B cell (primary cell): ENCODE results near the gene UQCC3. TPM values are rescaled to one million over a fixed set of nuclear protein-coding genes. Genes with fewer than 3 reads are reported as not detected.

Source experiments
- ATAC-seq: fragments of 200-7000 bp; cut with Tn5 transposase; one replicate; pipeline ENCODE4 v1.10.0; 2021; ENCODE audit warnings: low read depth, mild to moderate bottlenecking, moderate number of reproducible peaks, moderate library complexity
- CTCF ChIA-PET: fragments of 350-600 bp; sonication (Branson Sonifier 250); formaldehyde crosslinking; loops from one replicate; lab custom pipeline; 2021; ENCODE audit warnings: antibody characterized with exemption, inconsistent platforms; lab: Charles Lee
- POLR2A ChIA-PET: fragments of 350-600 bp; sonication (Branson Sonifier 250); formaldehyde crosslinking; loops from one replicate; lab custom pipeline; 2021; ENCODE audit warnings: antibody characterized with exemption; lab: Charles Lee
- DNase-seq: peaks from one replicate; pipeline ENCODE4 v3.0.0; 2013
- H2AFZ ChIP-seq: 2 replicates; pipeline ENCODE4 v1.6.1; 2012; ENCODE audit warnings: mild to moderate bottlenecking, low read depth, low read length; ENCODE audit not compliant: insufficient read depth, poor library complexity, severe bottlenecking
- H3K27ac ChIP-seq, 2 donors: 1 replicate in 1 of 2; 2 replicates in 1 of 2; pipeline ENCODE4 v1.5.1; 2012 to 2013; ENCODE audit warnings: low read length in 2 of 2, mild to moderate bottlenecking in 2 of 2, moderate library complexity in 1 of 2
- H3K27me3 ChIP-seq, 4 experiments: fragments of 200-600 bp in 1 of 4; sonication (generic) in 1 of 4; replicated peaks in 1 of 4; 1 replicate in 2 of 4; 2 replicates in 2 of 4; pipeline versions ENCODE4 v1.6.1 to v1.7.0; 2013 to 2016; ENCODE audit warnings: low read length in 3 of 4, mild to moderate bottlenecking in 2 of 4, mixed read lengths in 1 of 4, moderate library complexity in 1 of 4; ENCODE audit not compliant: insufficient read depth in 4 of 4, control insufficient read depth in 3 of 4; ENCODE audit errors: control extremely low read depth in 1 of 4
- H3K36me3 ChIP-seq, 2 experiments: replicated peaks in 1 of 2; 1 replicate in 1 of 2; 2 replicates in 1 of 2; pipeline versions ENCODE4 v1.6.1 to v1.7.1; 2013; ENCODE audit warnings: low read length in 1 of 2; ENCODE audit not compliant: insufficient read depth in 2 of 2, control insufficient read depth in 1 of 2; ENCODE audit errors: control extremely low read depth in 1 of 2, extremely low read depth in 1 of 2
- H3K4me1 ChIP-seq, 2 donors: fragments of 200-600 bp in 1 of 2; sonication (generic) in 1 of 2; 1 replicate in 1 of 2; 2 replicates in 1 of 2; pipeline versions ENCODE4 v1.5.1 to v1.6.1; 2013 to 2017; ENCODE audit warnings: low read length in 2 of 2; ENCODE audit not compliant: control insufficient read depth in 2 of 2, insufficient read depth in 2 of 2
- H3K4me2 ChIP-seq: replicated peaks from 2 replicates; pipeline ENCODE3; 2012; ENCODE audit warnings: mild to moderate bottlenecking, low read depth, low read length; ENCODE audit not compliant: poor library complexity, severe bottlenecking
- H3K4me3 ChIP-seq, 5 experiments: fragments of 200-600 bp in 1 of 5; sonication (generic) in 1 of 5; 1 replicate in 3 of 5; 2 replicates in 2 of 5; pipeline versions ENCODE4 v1.5.1 to v1.7.0; 2011 to 2016; ENCODE audit warnings: low read length in 4 of 5, mild to moderate bottlenecking in 4 of 5, low read depth in 2 of 5, control low read depth in 1 of 5, moderate library complexity in 1 of 5; ENCODE audit not compliant: insufficient read depth in 1 of 5; ENCODE audit errors: control extremely low read depth in 1 of 5, extremely low read depth in 1 of 5
- H3K79me2 ChIP-seq: fragments of 200-600 bp; sonication (generic); one replicate; pipeline ENCODE4 v1.6.0; 2016; ENCODE audit warnings: low read length; ENCODE audit not compliant: control insufficient read depth, insufficient read depth
- H3K9ac ChIP-seq: fragments of 200-600 bp; sonication (generic); 2 replicates; pipeline ENCODE4 v1.6.1; 2017; ENCODE audit warnings: mild to moderate bottlenecking, low read length, moderate library complexity
- H3K9me3 ChIP-seq, 3 donors: one replicate each; pipeline versions ENCODE4 v1.6.1 to v1.7.1; 2013; ENCODE audit warnings: low read length in 2 of 3; ENCODE audit not compliant: control insufficient read depth in 2 of 3, insufficient read depth in 1 of 3; ENCODE audit errors: control extremely low read depth in 1 of 3
- H4K20me1 ChIP-seq: 2 replicates; pipeline ENCODE4 v1.6.0; 2012; ENCODE audit warnings: mild to moderate bottlenecking, low read length; ENCODE audit not compliant: insufficient read depth, control insufficient read depth, poor library complexity, severe bottlenecking
- H3K27ac Mint-ChIP-seq: one replicate; pipeline ENCODE4 v1.8.0; 2021; ENCODE audit warnings: mixed read lengths
- H3K27me3 Mint-ChIP-seq: one replicate; pipeline ENCODE4 v1.8.0; 2021; ENCODE audit warnings: mixed read lengths
- H3K4me1 Mint-ChIP-seq: one replicate; pipeline ENCODE4 v1.8.0; 2021; ENCODE audit warnings: mixed read lengths
- H3K4me3 Mint-ChIP-seq: one replicate; pipeline ENCODE4 v1.8.0; 2021; ENCODE audit warnings: mixed read lengths
- H3K9me3 Mint-ChIP-seq: one replicate; pipeline ENCODE4 v1.8.0; 2022; ENCODE audit warnings: mixed read lengths; ENCODE audit not compliant: insufficient read depth
- CTCF ChIP-seq: fragments of 200-600 bp; IDR thresholded peaks from one replicate; pipeline ENCODE4 v1.8.0; 2022; ENCODE audit warnings: antibody characterized with exemption, mild to moderate bottlenecking
- EZH2 ChIP-seq: IDR thresholded peaks from 2 replicates; pipeline ENCODE4 v1.6.1; 2012; ENCODE audit warnings: borderline replicate concordance, low read depth, mild to moderate bottlenecking, moderate library complexity, low read length; ENCODE audit not compliant: insufficient read depth, poor library complexity, severe bottlenecking
- WGBS: methylation state at CpG from one replicate; pipeline ENCODE4 v1.1.5; 2013; ENCODE audit warnings: missing lambda C conversion rate; ENCODE audit not compliant: insufficient coverage; 5-methylcytosine and 5-hydroxymethylcytosine counted together
- intact Hi-C: fragments of 100-400 bp; cut with micrococcal nuclease; formaldehyde crosslinking; loops from one replicate; pipeline ENCODE4 v1.10.0; 2022
- polyA plus RNA-seq: library from polyadenylated mRNA; depleted of rRNA; stranded (reverse); fragments of >200 nt; gene quantifications from 2 replicates; pipeline ENCODE4 v1.2.3, GENCODE V29; 2012
- total RNA-seq, 2 donors: library from RNA; stranded (reverse); fragments of 120-200 nt in 1 of 2; gene quantifications; 1 replicate in 1 of 2; 2 replicates in 1 of 2; pipeline versions ENCODE4 v1.2.3 to v1.2.4, GENCODE V29; 2013 to 2022

Gene UQCC3
- total and polyA plus RNA-seq, 2 donors (not counting 1 experiment from before 2014, with no cell fraction given) = 5.6 to 6.5 TPM

GRCh38 chr11:62652161-62653006 is 19.1 kb upstream of the UQCC3 start:
- Mint-ChIP-seq H3K27ac (peak overlapping the region; percentile 97), H3K4me1 (peaks cover 22% of the 10 kb centered on the region), H3K9me3 (no peaks in the 10 kb centered on the region), H3K4me3 (peak overlapping the region; percentile 94), H3K27me3 (no peaks in the 10 kb centered on the region)
- ATAC-seq = no peak
- POLR2A ChIA-PET = interaction anchor here (0.6 to 4.6 kb wide), 15 partner anchors 12 to 298 kb away, joined by 3 to 62 read pairs (median 4); partner anchors contain the start of genes B3GAT3, C11orf98, CSKMT and EEF1G
- peak overlapping the region; percentile 99 for H2AFZ ChIP-seq
- CTCF ChIA-PET = interaction anchor here (0.6 to 1.3 kb wide), 9 partner anchors 13 to 60 kb away, joined by 3 to 12 read pairs (median 4); partner anchors contain the start of genes C11orf98, CSKMT, LBHD1 and MTA2
- H3K36me3 ChIP-seq = peaks cover 0 to 24% of the 10 kb centered on the region in 2 experiments
- peak overlapping the region; percentile 74 to 90 (median 83) for H3K4me3 ChIP-seq
- peaks cover 14 to 18% of the 10 kb centered on the region in 2 donors for H3K4me1 ChIP-seq
- no peak for DNase-seq
- TF ChIP-seq CTCF (no peak), EZH2 (no peak)
- intact Hi-C loops = loop anchor here (1.0 to 2.0 kb wide), 8 partner anchors 13 to 102 kb away; partner anchors contain the start of genes C11orf98, CSKMT, TTC9C and UBXN1
- no peaks in the 10 kb centered on the region for H3K27me3 ChIP-seq
- H3K27ac ChIP-seq = peak overlapping the region; percentile 68 to 89
- peak overlapping the region; percentile 85 for H3K4me2 ChIP-seq
- no peaks in the 10 kb centered on the region for H3K9me3 ChIP-seq
- peaks cover 2% of the 10 kb centered on the region for H4K20me1 ChIP-seq
- 20% methylated on average over 10 of the region's 16 CpGs for WGBS
- H3K9ac ChIP-seq = peak overlapping the region; percentile 88
- H3K79me2 ChIP-seq = peaks cover 35% of the 10 kb centered on the region
